GM12878 (cell line): ENCODE data around the gene SEPTIN10. TPM values are rescaled to one million over a fixed set of nuclear protein-coding genes. Genes with fewer than 3 reads are reported as not detected.

Source experiments
- ATAC-seq: fragments of 200-7000 bp; cut with Tn5 transposase; 3 replicates; pipeline ENCODE4 v1.9.1; 2020; ENCODE audit warnings: mild to moderate bottlenecking, moderate library complexity
- BruUV-seq: library from RNA; stranded (reverse); fragments of 400-500 nt; replicated peaks from 2 replicates; lab custom pipeline; 2021; lab: Mats Ljungman, UMichigan
- CTCF ChIA-PET: fragments of 300-600 bp; sonication (Branson Sonifier 250); formaldehyde crosslinking; extraction: SDS; loops from one replicate; lab custom pipeline; 2021; ENCODE audit warnings: inconsistent platforms; lab: Yijun Ruan, JAX
- POLR2A ChIA-PET: fragments of 350-600 bp; formaldehyde crosslinking; extraction: SDS; loops from one replicate; lab custom pipeline; 2021; ENCODE audit warnings: inconsistent platforms; lab: Charles Lee
- RAD21 ChIA-PET: fragments of 300-600 bp; sonication (Branson Sonifier 250); formaldehyde crosslinking; loops from one replicate; lab custom pipeline; 2023; ENCODE audit warnings: antibody characterized with exemption; ENCODE audit not compliant: unreplicated experiment; lab: Charles Lee
- SMC1A ChIA-PET: fragments of 300-600 bp; sonication (Branson Sonifier 250); formaldehyde crosslinking; loops from one replicate; lab custom pipeline; 2023; ENCODE audit not compliant: unreplicated experiment, uncharacterized antibody; lab: Charles Lee
- DNase-seq: peaks from one replicate; pipeline ENCODE4 v3.0.0-alpha.2; 2011; ENCODE audit warnings: low read depth, low spot score
- FAIRE-seq: peaks from 3 replicates; lab custom pipeline; 2011; peaks lifted over from hg19 to GRCh38; lab: Jason Lieb, UNC
- H2AFZ ChIP-seq: 2 replicates; pipeline ENCODE4 v1.6.0; 2011; ENCODE audit warnings: low read depth, low read length, control low read depth; ENCODE audit not compliant: control insufficient read depth
- H3K27ac ChIP-seq: 2 replicates; pipeline ENCODE4 v1.5.1; 2011; ENCODE audit warnings: control low read depth; ENCODE audit not compliant: control insufficient read depth, insufficient read depth
- H3K27me3 ChIP-seq, 2 experiments: replicated peaks in 1 of 2; 2 replicates each; pipeline versions ENCODE4 v1.6.0 to v1.6.1; 2011; ENCODE audit warnings: low read length in 1 of 2; ENCODE audit not compliant: control insufficient read depth in 2 of 2, insufficient read depth in 2 of 2
- H3K36me3 ChIP-seq, 2 experiments: 2 replicates each; pipeline ENCODE4 v1.5.1; 2011; ENCODE audit warnings: low read length in 1 of 2; ENCODE audit not compliant: control insufficient read depth in 2 of 2, insufficient read depth in 2 of 2
- H3K4me1 ChIP-seq: 2 replicates; pipeline ENCODE4 v1.6.1; 2011; ENCODE audit warnings: mild to moderate bottlenecking, low read length, moderate library complexity, mixed read lengths; ENCODE audit not compliant: control insufficient read depth, insufficient read depth
- H3K4me2 ChIP-seq: 2 replicates; pipeline ENCODE4 v1.6.0; 2011; ENCODE audit warnings: control low read depth; ENCODE audit not compliant: control insufficient read depth, insufficient read depth
- H3K4me3 ChIP-seq: fragments of 200-600 bp; sonication (generic); 2 replicates; pipeline ENCODE4 v1.5.1; 2016
- H3K79me2 ChIP-seq: 2 replicates; pipeline ENCODE4 v1.6.0; 2011; ENCODE audit warnings: low read length; ENCODE audit not compliant: control insufficient read depth, insufficient read depth
- H3K9ac ChIP-seq: 2 replicates; pipeline ENCODE4 v1.8.0; 2011; ENCODE audit warnings: low read length, control low read depth, mixed read lengths; ENCODE audit not compliant: control insufficient read depth, insufficient read depth
- H3K9me3 ChIP-seq: replicated peaks from 3 replicates; pipeline ENCODE4 v1.5.1; 2011; ENCODE audit warnings: mild to moderate bottlenecking, low read length; ENCODE audit not compliant: control insufficient read depth, insufficient read depth
- H4K20me1 ChIP-seq: 2 replicates; pipeline ENCODE4 v1.6.0; 2011; ENCODE audit not compliant: control insufficient read depth, insufficient read depth
- BCL11A ChIP-seq: IDR thresholded peaks from 2 replicates; pipeline ENCODE4 v1.6.1; 2011; ENCODE audit warnings: low read depth, low read length
- GABPA ChIP-seq: IDR thresholded peaks from 2 replicates; pipeline ENCODE4 v1.6.1; 2014; ENCODE audit warnings: antibody characterized with exemption, low read depth, mild to moderate bottlenecking, inconsistent platforms
- IKZF1 ChIP-seq: fragments of 450-650 bp; conservative IDR thresholded peaks from 2 replicates; pipeline ENCODE4 v1.6.1; 2017; ENCODE audit warnings: antibody characterized with exemption, mild to moderate bottlenecking
- IRF4 ChIP-seq: IDR thresholded peaks from 2 replicates; pipeline ENCODE4 v1.6.1; 2011; ENCODE audit warnings: low read depth, low read length
- MEF2B ChIP-seq: fragments of 450-650 bp; IDR thresholded peaks from 2 replicates; pipeline ENCODE4 v1.6.1; 2018; ENCODE audit warnings: mild to moderate bottlenecking, moderate library complexity; ENCODE audit not compliant: partially characterized antibody, poor library complexity, severe bottlenecking
- NR2C1 ChIP-seq: fragments of 450-650 bp; IDR thresholded peaks from 2 replicates; pipeline ENCODE4 v1.6.1; 2017; ENCODE audit warnings: antibody characterized with exemption, mild to moderate bottlenecking, moderate library complexity
- NR2C2 ChIP-seq: IDR thresholded peaks from 2 replicates; pipeline ENCODE4 v1.6.1; 2011; ENCODE audit warnings: borderline replicate concordance, low read depth; ENCODE audit not compliant: control insufficient read depth, insufficient read length
- NRF1 ChIP-seq: conservative IDR thresholded peaks from 2 replicates; pipeline ENCODE4 v1.6.1; 2011; ENCODE audit warnings: mild to moderate bottlenecking, low read depth, low read length, improper control_type of control experiment
- POLR2AphosphoS5 ChIP-seq: IDR thresholded peaks from 2 replicates; pipeline ENCODE4 v1.6.1; 2011; ENCODE audit warnings: mild to moderate bottlenecking, low read length, inconsistent platforms
- SP1 ChIP-seq: IDR thresholded peaks from one replicate; pipeline ENCODE4 v1.6.1; 2011; ENCODE audit warnings: low read depth, low read length
- TCF12 ChIP-seq: IDR thresholded peaks from 2 replicates; pipeline ENCODE4 v1.6.1; 2011; ENCODE audit warnings: low read depth, mild to moderate bottlenecking, low read length
- TCF7 ChIP-seq: IDR thresholded peaks from 2 replicates; pipeline ENCODE4 v1.6.1; 2014; ENCODE audit warnings: antibody characterized with exemption, borderline replicate concordance
- ZNF384 ChIP-seq: IDR thresholded peaks from 2 replicates; pipeline ENCODE4 v1.6.1; 2012; ENCODE audit warnings: low read depth, mild to moderate bottlenecking, low read length, improper control_type of control experiment, borderline replicate concordance
- WGBS: methylation state at CpG from one replicate; pipeline ENCODE4 v1.1.6; 2016; ENCODE audit warnings: low lambda C conversion rate; ENCODE audit not compliant: insufficient replicate concordance, insufficient coverage; ENCODE audit errors: missing lambda C conversion rate; 5-methylcytosine and 5-hydroxymethylcytosine counted together
- in situ Hi-C: fragments of 300-500 bp; cut with MboI; formaldehyde crosslinking; loops from 9 replicates; pipeline ENCODE4 v1.14.3; 2018; ENCODE audit warnings: mixed read lengths
- intact Hi-C: fragments of 100-400 bp; cut with micrococcal nuclease; formaldehyde crosslinking; loops from one replicate; pipeline ENCODE4 v1.14.2; 2022; ENCODE audit not compliant: unreplicated experiment
- polyA plus RNA-seq, 11 experiments: library from polyadenylated mRNA; depleted of rRNA in 4 of 11; unstranded in 6 of 11; stranded (reverse) in 5 of 11; fragments of >200 nt; fragmentation: Nextera tagmentation in 4 of 11; fragmentation: Illumina TruSeq in 1 of 11; extraction: Ambion mirVana in 4 of 11; extraction: Trizol in 1 of 11; gene quantifications; 1 replicate in 1 of 11; 2 replicates in 10 of 11; pipeline versions ENCODE4 v1.2.1 to v1.2.3, GENCODE V29; 2011 to 2016; ENCODE audit warnings: inconsistent platforms in 2 of 11, missing spikeins in 2 of 11, low read depth in 1 of 11
- total RNA-seq, 4 experiments: library from RNA; depleted of rRNA in 3 of 4; stranded (reverse); fragments of >200 nt in 3 of 4; fragmentation: Illumina TruSeq in 1 of 4; extraction: Trizol in 1 of 4; gene quantifications; 2 replicates each; pipeline versions ENCODE4 v1.2.1 to v1.2.3, GENCODE V29; 2013 to 2021
- TF ChIP-seq, protein P1 (sequence below): IDR thresholded peaks from 2 replicates; pipeline ENCODE4 v1.6.1; 2012; ENCODE audit warnings: improper control_type of control experiment, low read depth, low read length; ENCODE audit not compliant: insufficient replicate concordance
- TF ChIP-seq, protein P2 (sequence below): IDR thresholded peaks from 2 replicates; pipeline ENCODE4 v1.6.1; 2012; ENCODE audit warnings: low read depth, low read length, improper control_type of control experiment

Gene SEPTIN10
- total and polyA plus RNA-seq, 10 of the 15 experiments (the other 5 are each of a cell fraction or from before 2014, with no cell fraction given), result 20.2 to 132 (median 62.7) TPM

DNA sequence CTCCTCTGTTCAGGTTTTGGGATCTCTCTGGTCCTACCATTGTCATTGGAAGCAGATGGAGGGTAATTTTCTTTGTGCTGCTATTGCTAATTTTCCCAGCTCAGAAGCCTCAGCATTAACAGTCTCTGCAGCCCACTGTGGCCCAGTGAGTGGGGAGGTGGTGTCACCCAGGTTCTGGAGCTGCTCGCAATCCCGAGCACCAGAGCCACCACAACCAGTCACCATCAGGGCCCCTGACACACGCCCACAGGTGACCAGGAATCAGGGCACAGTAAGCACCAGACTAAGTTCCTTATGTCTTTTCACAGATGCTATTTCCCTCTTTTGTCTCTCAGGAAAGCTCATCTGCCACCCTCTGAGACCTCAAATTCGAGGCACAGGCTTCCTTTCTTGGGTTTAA, 87.9 kb downstream of the SEPTIN10 start:
- H3K4me2 ChIP-seq, result no peak overlapping the region
- intact Hi-C loops, result no loop called here
- no peak overlapping the region for H2AFZ ChIP-seq
- no peaks in the 10 kb centered on the region for H3K36me3 ChIP-seq
- RAD21 ChIA-PET, result interaction anchor here (0.8 kb wide), 1 partner anchor 601 kb away, joined by 3 read pairs; no protein-coding TSS in a partner anchor
- H3K27ac ChIP-seq, result no peak overlapping the region
- in situ Hi-C loops, result no loop called here
- no TSS peak for BruUV-seq
- WGBS, result 5% methylated on average over 4 of the region's 4 CpGs
- FAIRE-seq (no peak), ATAC-seq (no peak), DNase-seq (no peak)
- H3K27me3 ChIP-seq, result no peaks in the 10 kb centered on the region
- H4K20me1 ChIP-seq, result no peaks in the 10 kb centered on the region
- H3K4me1 ChIP-seq, result no peaks in the 10 kb centered on the region
- no peaks in the 10 kb centered on the region for H3K9me3 ChIP-seq
- CTCF ChIA-PET, result no interaction called here
- no peaks in the 10 kb centered on the region for H3K79me2 ChIP-seq
- POLR2A ChIA-PET, result no interaction called here
- TF ChIP-seq SP1, result no peak
- TF ChIP-seq ZNF384, result no peak
- TF ChIP-seq GABPA, result no peak
- TF ChIP-seq NR2C1, result no peak
- TF ChIP-seq POLR2AphosphoS5, result no peak
- TF ChIP-seq, protein P1, sequence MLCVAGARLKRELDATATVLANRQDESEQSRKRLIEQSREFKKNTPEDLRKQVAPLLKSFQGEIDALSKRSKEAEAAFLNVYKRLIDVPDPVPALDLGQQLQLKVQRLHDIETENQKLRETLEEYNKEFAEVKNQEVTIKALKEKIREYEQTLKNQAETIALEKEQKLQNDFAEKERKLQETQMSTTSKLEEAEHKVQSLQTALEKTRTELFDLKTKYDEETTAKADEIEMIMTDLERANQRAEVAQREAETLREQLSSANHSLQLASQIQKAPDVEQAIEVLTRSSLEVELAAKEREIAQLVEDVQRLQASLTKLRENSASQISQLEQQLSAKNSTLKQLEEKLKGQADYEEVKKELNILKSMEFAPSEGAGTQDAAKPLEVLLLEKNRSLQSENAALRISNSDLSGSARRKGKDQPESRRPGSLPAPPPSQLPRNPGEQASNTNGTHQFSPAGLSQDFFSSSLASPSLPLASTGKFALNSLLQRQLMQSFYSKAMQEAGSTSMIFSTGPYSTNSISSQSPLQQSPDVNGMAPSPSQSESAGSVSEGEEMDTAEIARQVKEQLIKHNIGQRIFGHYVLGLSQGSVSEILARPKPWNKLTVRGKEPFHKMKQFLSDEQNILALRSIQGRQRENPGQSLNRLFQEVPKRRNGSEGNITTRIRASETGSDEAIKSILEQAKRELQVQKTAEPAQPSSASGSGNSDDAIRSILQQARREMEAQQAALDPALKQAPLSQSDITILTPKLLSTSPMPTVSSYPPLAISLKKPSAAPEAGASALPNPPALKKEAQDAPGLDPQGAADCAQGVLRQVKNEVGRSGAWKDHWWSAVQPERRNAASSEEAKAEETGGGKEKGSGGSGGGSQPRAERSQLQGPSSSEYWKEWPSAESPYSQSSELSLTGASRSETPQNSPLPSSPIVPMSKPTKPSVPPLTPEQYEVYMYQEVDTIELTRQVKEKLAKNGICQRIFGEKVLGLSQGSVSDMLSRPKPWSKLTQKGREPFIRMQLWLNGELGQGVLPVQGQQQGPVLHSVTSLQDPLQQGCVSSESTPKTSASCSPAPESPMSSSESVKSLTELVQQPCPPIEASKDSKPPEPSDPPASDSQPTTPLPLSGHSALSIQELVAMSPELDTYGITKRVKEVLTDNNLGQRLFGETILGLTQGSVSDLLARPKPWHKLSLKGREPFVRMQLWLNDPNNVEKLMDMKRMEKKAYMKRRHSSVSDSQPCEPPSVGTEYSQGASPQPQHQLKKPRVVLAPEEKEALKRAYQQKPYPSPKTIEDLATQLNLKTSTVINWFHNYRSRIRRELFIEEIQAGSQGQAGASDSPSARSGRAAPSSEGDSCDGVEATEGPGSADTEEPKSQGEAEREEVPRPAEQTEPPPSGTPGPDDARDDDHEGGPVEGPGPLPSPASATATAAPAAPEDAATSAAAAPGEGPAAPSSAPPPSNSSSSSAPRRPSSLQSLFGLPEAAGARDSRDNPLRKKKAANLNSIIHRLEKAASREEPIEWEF, result no peak
- TF ChIP-seq, protein P2, sequence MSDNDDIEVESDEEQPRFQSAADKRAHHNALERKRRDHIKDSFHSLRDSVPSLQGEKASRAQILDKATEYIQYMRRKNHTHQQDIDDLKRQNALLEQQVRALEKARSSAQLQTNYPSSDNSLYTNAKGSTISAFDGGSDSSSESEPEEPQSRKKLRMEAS, result no peak
- TF ChIP-seq IRF4, result no peak
- no peak for TF ChIP-seq TCF7
- TF ChIP-seq IKZF1, result no peak
- no peak for TF ChIP-seq BCL11A
- TF ChIP-seq TCF12, result no peak
- no peak for TF ChIP-seq NRF1
- no peak for TF ChIP-seq MEF2B
- TF ChIP-seq NR2C2, result no peak
- no peak overlapping the region for H3K4me3 ChIP-seq
- SMC1A ChIA-PET, result no interaction called here
- H3K9ac ChIP-seq, result no peak overlapping the region
